Heart left ventricle (tissue), 13 donors: Measurements from ENCODE around the gene UNC50.

Experiments
- CTCF ChIP-seq, 12 donors: fragments of 200-600 bp; sonication (generic) in 4 of 12; IDR thresholded peaks; one replicate each; pipeline versions ENCODE4 v1.5.0 to v1.8.0; 2018 to 2022; ENCODE audit warnings: antibody characterized with exemption in 12 of 12, mild to moderate bottlenecking in 5 of 12
- POLR2A ChIP-seq, 2 donors: fragments of 450-650 bp; IDR thresholded peaks; one replicate each; pipeline ENCODE4 v1.6.1; 2017; ENCODE audit warnings: antibody characterized with exemption in 2 of 2, mild to moderate bottlenecking in 2 of 2, moderate library complexity in 2 of 2
- donor health status: ischemic (EF 13 %, LVEDD 7.1; RV severe dilation, severe dysfunction).
- donor health status: DM: no; HTN: yes; CAD: no.
- donor health status: DM: no; HTN: no; CAD: no.
- donor health status: ischemic (EF 25% LVEDD 6.9; RV normal size, moderate dysfunction).
- donor health status: ischemic (EF 25% LVEDD 5.7; RV mildly dilated, moderate dysfunction).
- donor health status: ischemic (EF 35%, LVEDD 5.7; RV mildly dilated, moderate dysfunction).
- donor health status: nonischemic (EF 11% LVEDD 7.7; RV severe dilation, severe dysfunction).
- donor health status: DM: yes; HTN: yes; CAD: no.
- donor health status: PGD.
- donor health status: ischemic (EF 29% LVEDD 5.4; RV normal size, mild dysfunction).
- donor health status: nonischemic (EF 23%, LVEDD 6.1; RV moderate dilation, normal function).

GRCh38 chr2:98565286-98565860 lies 43.0 kb upstream of the UNC50 start:
- TF ChIP-seq CTCF (IDR thresholded peaks at IDR 0.05) (no peak), POLR2A (IDR thresholded peaks at IDR 0.05) (no peak)
